Lower leg skin (tissue), 3 donors: ENCODE measurements around the gene MYO1C.

Source experiments
- POLR2A ChIP-seq, 2 donors: fragments of 450-650 bp; IDR thresholded peaks; one replicate each; pipeline ENCODE4 v1.6.1; 2016 to 2017; ENCODE audit warnings: antibody characterized with exemption in 2 of 2, mild to moderate bottlenecking in 1 of 2, moderate library complexity in 1 of 2
- TF ChIP-seq, protein P1 (sequence below), 3 donors: fragments of 450-650 bp; IDR thresholded peaks; one replicate each; pipeline ENCODE4 v1.5.1; 2016; ENCODE audit warnings: antibody characterized with exemption in 3 of 3, mild to moderate bottlenecking in 3 of 3, moderate library complexity in 2 of 3

DNA sequence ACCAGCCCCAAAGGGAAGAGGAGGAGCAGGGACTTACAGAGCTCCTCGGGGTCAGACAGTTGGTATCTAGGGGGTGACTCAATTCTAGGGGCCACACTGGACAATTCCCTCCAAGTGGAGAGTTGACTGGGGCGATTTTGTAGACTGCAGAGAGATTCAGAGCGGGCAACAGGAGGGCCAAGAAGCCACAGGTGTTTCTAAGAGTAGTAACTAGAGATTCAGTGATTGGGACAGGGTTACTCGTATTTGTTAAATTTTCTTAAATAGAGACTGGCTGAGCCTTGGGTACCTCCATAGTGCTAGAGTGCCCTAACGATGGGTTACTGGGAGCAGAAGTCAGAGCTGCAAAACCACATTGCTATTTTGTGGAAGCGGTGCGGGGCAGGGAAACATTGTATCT is 27.2 kb upstream of the MYO1C start:
- TF ChIP-seq, protein P1, sequence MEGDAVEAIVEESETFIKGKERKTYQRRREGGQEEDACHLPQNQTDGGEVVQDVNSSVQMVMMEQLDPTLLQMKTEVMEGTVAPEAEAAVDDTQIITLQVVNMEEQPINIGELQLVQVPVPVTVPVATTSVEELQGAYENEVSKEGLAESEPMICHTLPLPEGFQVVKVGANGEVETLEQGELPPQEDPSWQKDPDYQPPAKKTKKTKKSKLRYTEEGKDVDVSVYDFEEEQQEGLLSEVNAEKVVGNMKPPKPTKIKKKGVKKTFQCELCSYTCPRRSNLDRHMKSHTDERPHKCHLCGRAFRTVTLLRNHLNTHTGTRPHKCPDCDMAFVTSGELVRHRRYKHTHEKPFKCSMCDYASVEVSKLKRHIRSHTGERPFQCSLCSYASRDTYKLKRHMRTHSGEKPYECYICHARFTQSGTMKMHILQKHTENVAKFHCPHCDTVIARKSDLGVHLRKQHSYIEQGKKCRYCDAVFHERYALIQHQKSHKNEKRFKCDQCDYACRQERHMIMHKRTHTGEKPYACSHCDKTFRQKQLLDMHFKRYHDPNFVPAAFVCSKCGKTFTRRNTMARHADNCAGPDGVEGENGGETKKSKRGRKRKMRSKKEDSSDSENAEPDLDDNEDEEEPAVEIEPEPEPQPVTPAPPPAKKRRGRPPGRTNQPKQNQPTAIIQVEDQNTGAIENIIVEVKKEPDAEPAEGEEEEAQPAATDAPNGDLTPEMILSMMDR (IDR thresholded peaks at IDR 0.05), result no peak
- TF ChIP-seq POLR2A (IDR thresholded peaks at IDR 0.05), result no peak
